HepG2 (cell line): ENCODE data around the gene AKAP7. TPM values are rescaled to one million over a fixed set of nuclear protein-coding genes. Genes with fewer than 3 reads are reported as not detected.

ENCODE experiments used
- ATAC-seq: fragments of 200-7000 bp; cut with Tn5 transposase; 3 replicates; pipeline ENCODE4 v1.9.1; 2020; ENCODE audit warnings: mild to moderate bottlenecking, moderate library complexity
- BruUV-seq: library from RNA; stranded (reverse); fragments of 400-500 nt; replicated peaks from 2 replicates; lab custom pipeline; 2021; lab: Mats Ljungman, UMichigan
- CTCF ChIA-PET: fragments of 300-600 bp; formaldehyde crosslinking; extraction: SDS; loops from one replicate; lab custom pipeline; 2021; ENCODE audit warnings: low total read pairs, inconsistent platforms, low intra/inter-chr PET ratio; lab: Yijun Ruan, JAX
- POLR2A ChIA-PET: fragments of 350-600 bp; sonication (Branson Sonifier 250); formaldehyde crosslinking; loops from one replicate; lab custom pipeline; 2020; ENCODE audit warnings: antibody characterized with exemption, inconsistent platforms; lab: Yijun Ruan, JAX
- DNase-seq: peaks from one replicate; pipeline ENCODE4 v3.0.0-alpha.2; 2015; ENCODE audit warnings: low spot score
- FAIRE-seq: peaks from 3 replicates; lab custom pipeline; 2011; peaks lifted over from hg19 to GRCh38; lab: Jason Lieb, UNC
- H2AFZ ChIP-seq: one replicate; pipeline ENCODE4 v1.6.1; 2011; ENCODE audit warnings: low read length, inconsistent platforms
- H3K27ac ChIP-seq: fragments of 300-600 bp; 3 replicates; pipeline ENCODE4 v1.8.0; 2011; ENCODE audit warnings: mixed run types, mild to moderate bottlenecking, mixed read lengths, low read length, inconsistent platforms; ENCODE audit not compliant: insufficient read depth; ENCODE audit errors: extremely low read length
- H3K27me3 ChIP-seq, 2 experiments: fragments of 200-600 bp in 1 of 2; 2 replicates in 1 of 2; 3 replicates in 1 of 2; pipeline versions ENCODE4 v1.6.0 to v1.8.0; 2011; ENCODE audit warnings: low read length in 2 of 2, mild to moderate bottlenecking in 2 of 2, moderate library complexity in 2 of 2, inconsistent platforms in 1 of 2; ENCODE audit not compliant: insufficient read depth in 2 of 2, control insufficient read depth in 1 of 2
- H3K36me3 ChIP-seq, 2 experiments: fragments of 200-600 bp in 1 of 2; replicated peaks in 1 of 2; 2 replicates in 1 of 2; 3 replicates in 1 of 2; pipeline versions ENCODE4 v1.5.1 to v1.8.0; 2011; ENCODE audit warnings: low read length in 2 of 2, inconsistent platforms in 1 of 2; ENCODE audit not compliant: insufficient read depth in 2 of 2, control insufficient read depth in 1 of 2
- H3K4me1 ChIP-seq: 2 replicates; pipeline ENCODE4 v1.5.1; 2012; ENCODE audit warnings: low read length, inconsistent platforms; ENCODE audit not compliant: insufficient read depth
- H3K4me2 ChIP-seq: 2 replicates; pipeline ENCODE4 v1.6.0; 2011; ENCODE audit warnings: low read depth, low read length, inconsistent platforms
- H3K4me3 ChIP-seq, 3 experiments: fragments of 200-600 bp in 1 of 3; sonication (generic), shearing (Covaris generic) in 1 of 3; replicated peaks in 1 of 3; 2 replicates each; pipeline ENCODE4 v1.5.1; 2011 to 2016; ENCODE audit warnings: low read length in 3 of 3, inconsistent platforms in 2 of 3, low read depth in 2 of 3, mild to moderate bottlenecking in 2 of 3, control low read depth in 1 of 3, mixed read lengths in 1 of 3; ENCODE audit not compliant: insufficient read depth in 1 of 3
- H3K79me2 ChIP-seq: one replicate; pipeline ENCODE4 v1.6.1; 2011; ENCODE audit warnings: low read length, inconsistent platforms; ENCODE audit not compliant: insufficient read depth
- H3K9ac ChIP-seq: 2 replicates; pipeline ENCODE4 v1.6.0; 2011; ENCODE audit warnings: mild to moderate bottlenecking, low read depth, low read length, inconsistent platforms; ENCODE audit not compliant: insufficient read depth
- H3K9me3 ChIP-seq: 2 replicates; pipeline ENCODE4 v1.5.1; 2012; ENCODE audit warnings: mild to moderate bottlenecking, low read length
- H4K20me1 ChIP-seq: 2 replicates; pipeline ENCODE4 v1.6.0; 2011; ENCODE audit warnings: inconsistent platforms, mild to moderate bottlenecking, low read length, moderate library complexity; ENCODE audit not compliant: insufficient read depth
- CBX2 ChIP-seq, 2 experiments: fragments of 200-600 bp in 1 of 2; sonication (generic); formaldehyde crosslinking in 1 of 2; IDR thresholded peaks; 2 replicates each; pipeline versions ENCODE4 v1.7.0 to v1.8.1; 2018 to 2022; ENCODE audit warnings: low read depth in 2 of 2, low read length in 1 of 2, mild to moderate bottlenecking in 1 of 2, missing genetic modification reagents in 1 of 2
- IKZF5 ChIP-seq: IDR thresholded peaks from 2 replicates; pipeline ENCODE4 v1.6.1; 2018; ENCODE audit warnings: missing genetic modification reagents, mild to moderate bottlenecking, missing compliant biosample characterization
- MTERF4 ChIP-seq: sonication (generic); formaldehyde crosslinking; IDR thresholded peaks from 2 replicates; pipeline ENCODE4 v1.8.0; 2023; ENCODE audit warnings: mild to moderate bottlenecking, missing genetic modification reagents
- MTF2 ChIP-seq: sonication (generic); formaldehyde crosslinking; IDR thresholded peaks from 2 replicates; pipeline ENCODE4 v1.5.0; 2020; ENCODE audit warnings: missing genetic modification reagents, borderline replicate concordance
- PITX1 ChIP-seq: sonication (generic); formaldehyde crosslinking; IDR thresholded peaks from 2 replicates; pipeline ENCODE4 v1.5.1; 2020; ENCODE audit warnings: mild to moderate bottlenecking, missing genetic modification reagents
- STAG1 ChIP-seq: sonication (generic); formaldehyde crosslinking; IDR thresholded peaks from 2 replicates; pipeline ENCODE4 v1.4.0; 2020; ENCODE audit warnings: missing genetic modification reagents
- ZNF382 ChIP-seq: sonication (generic); formaldehyde crosslinking; IDR thresholded peaks from 2 replicates; pipeline ENCODE4 v1.5.0; 2020; ENCODE audit warnings: missing genetic modification reagents, mild to moderate bottlenecking, borderline replicate concordance
- ZNF468 ChIP-seq: sonication (generic); formaldehyde crosslinking; IDR thresholded peaks from 2 replicates; pipeline ENCODE4 v1.8.0; 2022; ENCODE audit warnings: mild to moderate bottlenecking, moderate library complexity, missing genetic modification reagents
- ZNF576 ChIP-seq: sonication (generic); formaldehyde crosslinking; IDR thresholded peaks from 2 replicates; pipeline ENCODE4 v1.4.0; 2020; ENCODE audit warnings: mild to moderate bottlenecking, missing genetic modification reagents
- ZNF781 ChIP-seq: sonication (generic); formaldehyde crosslinking; IDR thresholded peaks from 2 replicates; pipeline ENCODE4 v1.5.1; 2020; ENCODE audit warnings: borderline replicate concordance, mild to moderate bottlenecking, missing genetic modification reagents; ENCODE audit errors: not compliant biosample characterization
- WGBS: methylation state at CpG from one replicate; pipeline ENCODE4 v1.1.6; 2017; ENCODE audit warnings: low lambda C conversion rate; 5-methylcytosine and 5-hydroxymethylcytosine counted together
- in situ Hi-C: cut with HindIII; loops from 2 replicates; pipeline ENCODE4 v1.10.0; 2017; ENCODE audit warnings: low pct_unique_long_range_greater_than_20kb; ENCODE audit not compliant: extremely low pct_ligation_motif_present
- intact Hi-C: fragments of 100-400 bp; cut with micrococcal nuclease; formaldehyde crosslinking; loops from one replicate; pipeline ENCODE4 v1.10.0; 2022; ENCODE audit not compliant: unreplicated experiment
- polyA plus RNA-seq, 8 experiments: library from polyadenylated mRNA; depleted of rRNA in 3 of 8; stranded (reverse) in 7 of 8; unstranded in 1 of 8; fragments of >200 nt; fragmentation: Illumina TruSeq in 4 of 8; extraction: Trizol in 4 of 8; gene quantifications; 2 replicates each; pipeline versions ENCODE4 v1.2.1 to v1.2.3, GENCODE V29; 2011 to 2016; ENCODE audit warnings: low read depth in 4 of 8, missing spikeins in 1 of 8, mixed read lengths in 1 of 8; ENCODE audit not compliant: insufficient read depth in 1 of 8
- total RNA-seq, 5 experiments: library from RNA; depleted of rRNA; stranded (reverse); fragments of >200 nt; fragmentation: Illumina TruSeq; extraction: Trizol; gene quantifications; 2 replicates each; pipeline ENCODE4 v1.2.3, GENCODE V29; 2016; ENCODE audit warnings: low read depth in 1 of 5

The AKAP7 gene
- total and polyA plus RNA-seq, 2 of the 13 experiments (the other 11 are each of a cell fraction or from before 2014, with no cell fraction given), result 3.6 to 11.7 TPM

GRCh38 chr6:131130554-131130940, 4.7 kb upstream of the AKAP7 start:
- Histone ChIP-seq H3K4me3 (no peak overlapping the region), H3K4me2 (no peak overlapping the region), H4K20me1 (no peaks in the 10 kb centered on the region), H3K9me3 (no peaks in the 10 kb centered on the region), H3K27ac (no peak overlapping the region), H3K36me3 (no peaks in the 10 kb centered on the region), H3K27me3 (no peaks in the 10 kb centered on the region), H3K9ac (no peak overlapping the region), H3K4me1 (peaks cover 26% of the 10 kb centered on the region), H2AFZ (no peak overlapping the region), H3K79me2 (no peaks in the 10 kb centered on the region)
- ChIA-PET CTCF (no interaction called here), POLR2A (no interaction called here)
- DNase-seq (no peak), ATAC-seq (no peak), FAIRE-seq (no peak)
- BruUV-seq, result no TSS peak
- intact Hi-C loops, result no loop called here
- in situ Hi-C loops, result no loop called here
- no peak for TF ChIP-seq ZNF382
- no peak for TF ChIP-seq CBX2 (IDR thresholded peaks at IDR 0.05; ENCODE audit: low read depth, low read length)
- no peak for TF ChIP-seq CBX2 (CRISPR knock-in tag; IDR thresholded peaks at IDR 0.05; ENCODE audit: low read depth)
- TF ChIP-seq MTERF4 (CRISPR knock-in tag), result no peak
- TF ChIP-seq IKZF5 (CRISPR knock-in tag), result no peak
- no peak for TF ChIP-seq STAG1 (CRISPR knock-in tag)
- no peak for TF ChIP-seq ZNF576 (CRISPR knock-in tag)
- no peak for TF ChIP-seq ZNF468 (CRISPR knock-in tag)
- TF ChIP-seq MTF2 (CRISPR knock-in tag), result no peak
- no peak for TF ChIP-seq PITX1 (CRISPR knock-in tag)
- TF ChIP-seq ZNF781 (CRISPR knock-in tag), result no peak
- WGBS, result 85% methylated on average over 5 of the region's 5 CpGs
